ENCODE results near the gene FAM221B. TPM values are rescaled to one million over a fixed set of nuclear protein-coding genes. Genes with fewer than 3 reads are reported as not detected.

Gene FAM221B
- polyA plus RNA-seq, 1 donor from 2014 or later, result 0.09 TPM

- Histone ChIP-seq H3K27me3 (ENCODE audit: insufficient read depth, low read depth, low read length) (no peaks in the 10 kb centered on the region), H3K9me3 (ENCODE audit: low read length) (no peaks in the 10 kb centered on the region), H2AFZ (ENCODE audit: low read depth, low read length) (no peak overlapping the region), H3K36me3 (ENCODE audit: insufficient read depth, low read length) (no peaks in the 10 kb centered on the region), H3K9me2 (ENCODE audit: insufficient read depth, low read length) (no peaks in the 10 kb centered on the region), H4K20me1 (ENCODE audit: insufficient read depth) (no peaks in the 10 kb centered on the region), H3F3A (ENCODE audit: insufficient read depth, low read length, poor library complexity, severe bottlenecking) (no peaks in the 10 kb centered on the region), H3K4me3 (ENCODE audit: low read length) (no peak overlapping the region), H3K79me2 (replicated peaks; ENCODE audit: insufficient read depth, low read length) (no peaks in the 10 kb centered on the region), H3K27ac (ENCODE audit: low read length) (no peak overlapping the region), H3K4me2 (ENCODE audit: low read length) (no peak overlapping the region), H3K9ac (ENCODE audit: low read length) (no peak overlapping the region)
- no peak for TF ChIP-seq POLR2AphosphoS5 (IDR thresholded peaks at IDR 0.05)
- no peak for TF ChIP-seq EZH2 (IDR thresholded peaks at IDR 0.05; ENCODE audit: borderline replicate concordance, insufficient read depth, low read length, poor library complexity, severe bottlenecking)
- no peak for TF ChIP-seq MXI1 (conservative IDR thresholded peaks at IDR 0.05; ENCODE audit: poor library complexity, severe bottlenecking)
- no peak for TF ChIP-seq EP300 (conservative IDR thresholded peaks at IDR 0.05; ENCODE audit: poor library complexity, severe bottlenecking)
- no peak for TF ChIP-seq SMC3 (conservative IDR thresholded peaks at IDR 0.05; ENCODE audit: poor library complexity)
- TF ChIP-seq CTCF (IDR thresholded peaks at IDR 0.05; ENCODE audit: poor library complexity, severe bottlenecking), result no peak
- no peak for TF ChIP-seq REST (IDR thresholded peaks at IDR 0.05; ENCODE audit: borderline replicate concordance)
- no peak for TF ChIP-seq TAF1 (IDR thresholded peaks at IDR 0.05; ENCODE audit: low read depth)
- no peak for TF ChIP-seq RAD21 (conservative IDR thresholded peaks at IDR 0.05)
Measured at GRCh38 chr9:35792024-35792813, 36.3 kb downstream of the FAM221B start.

GRCh38 chr9:35791297-35791921 lies 37.1 kb downstream of the FAM221B start, which contains the start of gene NPR2:
NPR2 (plus strand) TSS chr9:35791591; CDS start chr9:35792409, 818 bp downstream.
- no peak for TF ChIP-seq RAD21 (conservative IDR thresholded peaks at IDR 0.05)
- no peak for TF ChIP-seq TAF1 (IDR thresholded peaks at IDR 0.05; ENCODE audit: low read depth)
- TF ChIP-seq REST (IDR thresholded peaks at IDR 0.05; ENCODE audit: borderline replicate concordance), result no peak
- TF ChIP-seq CTCF (IDR thresholded peaks at IDR 0.05; ENCODE audit: poor library complexity, severe bottlenecking), result no peak
- TF ChIP-seq SMC3 (conservative IDR thresholded peaks at IDR 0.05; ENCODE audit: poor library complexity), result no peak
- Histone ChIP-seq H3K27ac (ENCODE audit: low read length) (no peak within 1 kb of the TSS), H4K20me1 (ENCODE audit: insufficient read depth) (no peaks in the 10 kb centered on the region), H3K36me3 (ENCODE audit: insufficient read depth, low read length) (no peaks in the 10 kb centered on the region), H3F3A (ENCODE audit: insufficient read depth, low read length, poor library complexity, severe bottlenecking) (no peaks in the 10 kb centered on the region), H3K79me2 (replicated peaks; ENCODE audit: insufficient read depth, low read length) (no peaks in the 10 kb centered on the region), H3K4me3 (ENCODE audit: low read length) (no peak within 1 kb of the TSS), H3K4me2 (ENCODE audit: low read length) (no peak within 1 kb of the TSS), H3K27me3 (ENCODE audit: insufficient read depth, low read depth, low read length) (no peaks in the 10 kb centered on the region), H3K9me2 (ENCODE audit: insufficient read depth, low read length) (no peaks in the 10 kb centered on the region), H2AFZ (ENCODE audit: low read depth, low read length) (no peak within 1 kb of the TSS), H3K9me3 (ENCODE audit: low read length) (no peaks in the 10 kb centered on the region), H3K9ac (ENCODE audit: low read length) (peak within 1 kb of the TSS; percentile 6)

Measured in neural cell (in vitro differentiated cells).